Islet precursor cell (in vitro differentiated cells): Measurements from ENCODE around the gene DNAL4.

Experiments
- DNase-seq: peaks from one replicate; pipeline ENCODE4 v3.0.0-alpha.2; 2018

The DNAL4 gene

GRCh38 chr22:38756711-38757463 lies 37.1 kb downstream of the DNAL4 start:
- DNase-seq: no peak

DNA sequence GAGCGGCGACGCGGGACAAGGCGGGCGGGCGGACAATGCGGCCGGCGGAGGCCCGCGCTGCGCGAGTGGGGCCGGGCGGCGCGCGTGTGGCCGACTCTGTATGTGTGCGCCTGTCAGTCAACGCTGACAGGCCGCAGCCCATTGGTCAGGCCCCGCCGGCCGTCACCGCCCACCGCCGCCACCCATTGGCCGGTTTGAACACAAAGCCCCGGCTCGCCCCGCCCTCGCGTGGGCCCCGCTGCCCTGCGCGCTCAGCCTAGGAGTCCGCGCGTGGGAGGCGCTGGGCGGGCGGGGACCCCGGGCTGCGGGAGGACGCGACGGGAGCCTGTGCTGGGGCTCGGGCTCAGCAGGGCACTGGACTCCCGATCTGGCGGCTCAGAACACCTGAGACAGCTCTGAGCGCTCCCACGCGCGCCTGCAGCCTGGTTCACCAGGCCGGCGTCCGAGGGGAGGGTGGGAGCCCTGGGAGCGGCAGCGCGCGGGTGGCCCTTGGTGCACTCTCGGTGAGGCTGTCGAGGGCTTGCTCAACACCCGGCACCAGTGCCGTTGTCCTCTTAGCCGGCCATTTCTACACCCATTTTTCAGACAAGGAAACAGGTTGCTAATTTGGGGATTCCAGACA lies 37.9 kb downstream of the DNAL4 start, which contains the start of gene SUN2:
Gene SUN2 (minus strand): TSS at position 88 of the 622 bp plus-strand sequence. CDS start 3,370 bp downstream, outside the sequence.
- DNase-seq: peak; percentile 92

GRCh38 chr22:38755155-38755910 lies 38.6 kb downstream of the DNAL4 start:
- peak; percentile 93 for DNase-seq

- no peak for DNase-seq
Observed at GRCh38 chr22:38754751-38755154, 39.2 kb downstream of the DNAL4 start.

DNA sequence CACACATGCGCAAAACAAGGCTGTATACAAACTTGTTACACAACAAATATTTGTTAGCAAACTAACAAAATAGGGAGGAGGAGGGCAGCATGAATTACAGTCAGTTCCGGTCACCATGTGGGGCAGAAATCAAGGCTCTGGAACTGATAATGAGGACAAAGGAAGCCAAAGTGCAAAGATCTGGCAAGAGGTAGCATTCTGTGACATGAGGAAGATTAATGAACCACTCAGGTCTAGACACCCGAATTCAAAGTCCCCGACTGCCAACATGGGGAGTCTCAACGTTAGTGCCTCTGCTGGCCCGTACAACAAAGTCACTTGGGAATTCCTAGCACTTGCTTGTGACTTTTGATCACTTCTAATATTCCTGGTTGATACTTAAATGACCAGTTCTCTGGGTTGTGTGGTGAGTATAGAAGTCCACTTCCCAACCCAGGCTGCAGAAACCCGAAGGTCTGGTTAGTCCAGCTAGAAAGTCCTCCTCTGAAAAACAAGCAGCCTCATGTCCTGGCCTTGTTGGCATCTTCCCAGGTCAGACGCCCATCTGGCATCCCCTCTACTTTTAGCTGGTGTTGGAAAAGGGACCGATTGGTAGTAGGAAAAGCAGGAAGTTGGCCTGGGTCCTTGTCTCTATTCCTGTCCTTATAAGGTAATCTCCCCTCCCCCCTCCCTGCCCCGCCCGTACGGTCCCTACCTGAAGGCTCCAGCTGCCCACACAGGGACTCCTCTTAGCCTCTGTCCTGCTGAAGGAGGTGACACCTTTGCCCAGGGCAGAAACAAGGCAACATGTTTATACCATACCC lies 39.8 kb downstream of the DNAL4 start:
- peak; percentile 77 for DNase-seq

- DNase-seq: no peak
Observed at GRCh38 chr22:38751422-38752346, 42.3 kb downstream of the DNAL4 start.

DNA sequence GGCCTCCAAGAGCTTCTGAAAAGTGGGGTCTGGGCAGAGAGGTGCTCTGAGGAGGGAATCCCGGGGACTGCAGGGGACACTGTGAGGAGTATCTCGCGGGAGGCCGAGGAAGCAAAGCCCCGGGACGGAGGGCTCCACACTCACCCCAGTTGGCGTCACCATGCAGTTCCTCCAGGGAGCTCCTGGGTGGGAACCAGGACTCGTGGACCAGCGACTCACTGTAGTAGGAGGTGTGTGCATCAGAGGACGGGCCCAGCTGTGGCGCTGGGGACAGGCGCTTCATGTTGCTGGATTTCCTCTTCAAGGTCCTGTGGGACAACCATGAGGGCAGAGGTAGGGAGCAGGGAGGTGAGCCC lies 42.9 kb downstream of the DNAL4 start:
- DNase-seq: no peak

DNA sequence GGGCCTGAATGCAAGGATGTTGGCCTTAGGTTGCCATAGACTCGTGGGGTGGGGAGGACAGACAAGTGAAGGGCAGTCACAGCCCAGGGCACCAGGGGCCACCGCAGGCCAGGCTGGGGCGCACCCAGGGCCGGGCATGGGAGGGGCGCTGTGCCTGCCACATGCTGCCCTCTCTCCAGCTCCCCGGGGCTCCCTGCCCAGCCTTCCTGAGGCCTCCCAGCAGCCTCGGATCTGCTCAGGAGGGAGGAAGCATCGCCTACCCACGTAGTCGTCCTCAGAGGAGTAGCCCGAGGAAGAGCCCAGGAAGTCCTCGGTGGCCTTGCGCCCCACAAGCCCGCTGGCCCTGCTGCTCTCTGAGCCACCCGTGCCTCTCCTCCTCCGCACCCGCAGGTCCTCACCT lies 43.3 kb downstream of the DNAL4 start:
- no peak for DNase-seq

- no peak for DNase-seq
Observed at GRCh38 chr22:38750104-38750503, 43.8 kb downstream of the DNAL4 start.

GRCh38 chr22:38748487-38749136 lies 45.3 kb downstream of the DNAL4 start:
- no peak for DNase-seq

DNA sequence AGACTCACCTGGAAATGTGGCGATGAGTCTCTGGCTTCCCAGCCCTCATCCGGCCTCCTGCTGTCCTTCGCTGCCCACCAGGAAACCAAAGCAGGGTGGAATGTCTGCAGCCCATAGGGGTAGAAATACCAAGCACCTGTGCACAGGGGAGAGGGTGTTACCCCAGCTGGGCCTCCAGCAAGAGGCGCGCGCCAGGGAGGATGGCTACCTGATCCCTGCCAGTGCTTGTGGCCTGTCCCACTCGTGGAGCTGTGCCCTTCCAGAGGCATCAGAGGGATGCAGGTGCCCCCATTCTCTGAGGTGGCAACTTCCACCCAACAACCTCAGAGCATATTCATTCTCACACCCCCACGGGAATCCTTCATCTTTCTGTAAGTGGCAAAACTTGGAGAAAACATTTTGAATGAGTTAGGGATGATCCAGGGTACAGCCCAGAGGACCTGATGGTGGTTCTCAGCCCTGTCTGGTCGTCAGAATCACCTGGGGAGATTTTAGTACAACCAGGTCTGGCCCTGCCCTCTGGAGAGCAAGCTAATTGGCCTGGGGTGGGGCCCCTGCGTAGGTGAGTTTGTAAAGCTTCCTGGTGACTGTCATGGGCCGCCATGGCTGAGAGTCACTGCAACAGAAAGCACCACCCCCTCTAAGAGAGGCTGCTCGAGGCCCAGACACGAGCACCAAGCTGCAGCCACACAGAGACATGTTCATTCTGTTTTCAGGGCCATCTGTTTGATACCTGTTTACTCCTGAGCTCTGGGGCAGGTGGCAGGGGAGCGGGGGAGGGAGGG lies 48.1 kb downstream of the DNAL4 start:
- no peak for DNase-seq

GRCh38 chr22:38744981-38745380 lies 49.0 kb downstream of the DNAL4 start:
- DNase-seq: no peak

- no peak for DNase-seq
Observed at GRCh38 chr22:38742176-38742942, 51.6 kb downstream of the DNAL4 start.

DNA sequence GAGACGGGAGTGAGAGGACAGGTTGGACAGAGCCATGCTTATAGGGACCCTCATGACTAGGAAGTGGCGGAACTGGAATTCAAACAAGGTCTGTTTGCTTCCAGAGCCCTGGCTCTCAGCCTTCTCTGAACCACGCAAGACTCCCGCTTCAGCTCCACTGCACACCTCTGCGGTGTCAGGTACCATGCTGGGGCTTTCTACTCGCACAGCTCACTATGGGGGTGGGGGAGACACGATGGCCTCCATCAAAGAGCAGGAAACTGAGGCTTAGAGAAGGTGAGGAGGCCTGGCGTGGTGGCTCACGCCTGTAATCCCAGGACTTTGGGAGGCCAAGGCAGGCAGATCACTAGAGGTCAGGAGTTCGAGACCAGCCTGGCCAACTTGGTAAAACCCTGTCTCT lies 52.4 kb downstream of the DNAL4 start:
- DNase-seq: no peak

GRCh38 chr22:38741166-38741565 lies 52.8 kb downstream of the DNAL4 start:
- no peak for DNase-seq

GRCh38 chr22:38740754-38741153 lies 53.2 kb downstream of the DNAL4 start:
- no peak for DNase-seq

DNA sequence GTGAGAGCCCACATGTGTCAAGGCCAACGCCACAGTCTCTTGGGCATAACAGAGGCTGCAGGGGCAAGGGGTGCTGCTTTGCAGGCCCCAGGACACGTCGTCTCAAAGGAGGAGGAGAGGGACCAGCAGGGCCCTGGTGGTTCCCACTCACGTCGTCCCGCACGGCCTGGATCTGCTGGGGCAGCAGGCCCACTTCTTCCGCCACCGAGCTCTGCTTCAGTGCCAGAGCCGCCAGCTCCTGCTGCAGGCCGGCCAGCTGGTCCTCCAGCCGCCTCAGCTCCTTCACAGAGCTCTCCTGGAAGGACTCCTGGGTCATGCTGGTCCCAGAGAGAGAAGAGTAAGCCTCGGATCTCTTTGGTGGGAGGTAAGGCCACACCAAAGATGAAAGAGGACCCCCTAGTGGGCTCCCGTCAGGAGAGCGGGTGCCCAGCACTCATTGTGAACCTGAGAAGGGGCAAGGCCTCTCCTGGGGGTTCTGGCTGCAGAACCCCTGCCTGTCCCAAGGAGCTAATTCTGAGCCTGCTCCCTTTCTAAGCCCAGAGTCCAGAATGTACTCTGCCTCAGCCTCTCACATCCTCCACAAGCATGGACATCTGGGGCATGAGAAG lies 53.7 kb downstream of the DNAL4 start:
- DNase-seq: no peak

DNA sequence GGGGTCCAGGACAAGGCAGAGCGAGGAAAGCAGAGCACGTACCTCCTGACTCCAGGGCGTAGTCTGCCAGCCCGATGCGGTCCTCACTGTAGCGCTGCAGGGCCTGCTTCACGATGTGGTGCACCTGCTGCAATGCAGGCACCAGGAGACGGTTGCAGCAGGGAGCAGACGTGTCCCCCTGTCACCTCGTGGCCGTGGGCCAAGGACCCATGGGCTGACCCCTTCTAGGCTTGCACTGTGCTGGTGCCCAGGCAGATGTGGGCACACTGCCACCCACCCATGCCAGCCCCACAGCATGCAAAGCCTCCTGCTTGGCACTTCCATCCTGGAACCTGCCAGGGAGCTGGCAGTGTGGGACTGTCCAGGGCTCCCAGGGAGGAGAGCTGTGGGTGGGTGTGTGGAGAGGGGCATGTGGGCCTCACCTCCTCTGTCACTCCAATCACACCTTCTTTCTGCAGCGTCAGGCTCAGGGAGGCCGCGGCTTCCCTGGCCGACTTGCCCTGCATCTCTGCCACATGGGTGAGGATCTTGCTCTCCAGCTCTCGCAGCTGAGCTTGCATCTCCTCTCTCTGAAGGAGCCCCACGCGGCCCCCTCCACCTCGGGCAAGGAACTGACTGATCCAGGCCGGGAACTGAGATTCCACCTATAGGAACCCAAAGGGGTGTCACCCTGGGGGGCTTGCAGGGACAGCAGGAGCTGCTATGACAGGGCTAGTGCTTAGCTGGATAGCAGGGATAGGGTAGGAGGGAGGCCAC lies 54.5 kb downstream of the DNAL4 start:
- DNase-seq: no peak
